G401.6 (cell line): ENCODE data around the gene RAD51D.
"Not testable (repeated sequence)": the region's sequence is repeated elsewhere in the genome, so short reads cannot be mapped to it uniquely, and the experiment has no call there.

ENCODE experiments used
- FAIRE-seq: peaks from 2 replicates; lab custom pipeline; 2012; peaks lifted over from hg19 to GRCh38; lab: Jason Lieb, UNC

RAD51D gene

GRCh38 chr17:35119370-35120165 is at the start of gene RAD51D:
RAD51D (minus strand) TSS chr17:35119860; CDS start chr17:35119613, 247 bp downstream.
- FAIRE-seq: no peak

DNA sequence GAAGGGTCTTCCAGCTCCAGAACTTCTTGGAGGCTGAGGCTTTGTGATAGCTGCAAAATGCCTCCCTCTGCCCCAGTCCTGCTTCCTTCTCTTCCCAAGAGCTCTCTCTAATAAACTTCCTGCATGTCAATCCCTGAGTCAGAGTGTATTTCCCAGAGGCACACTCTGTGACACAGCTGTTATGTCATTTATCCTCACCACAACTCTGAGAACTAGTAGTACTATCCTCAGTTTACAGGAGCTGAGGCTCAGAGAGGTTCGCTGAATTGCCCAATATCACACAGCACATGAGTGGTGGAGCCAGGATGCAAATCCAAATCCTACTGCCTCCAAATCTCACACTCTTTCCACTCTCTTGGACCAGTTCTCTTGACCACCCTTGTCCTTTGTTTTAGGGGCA is 48.0 kb upstream of the RAD51D start:
- no peak for FAIRE-seq

- FAIRE-seq: no peak
Measured at GRCh38 chr17:35167046-35167445, 47.4 kb upstream of the RAD51D start.

DNA sequence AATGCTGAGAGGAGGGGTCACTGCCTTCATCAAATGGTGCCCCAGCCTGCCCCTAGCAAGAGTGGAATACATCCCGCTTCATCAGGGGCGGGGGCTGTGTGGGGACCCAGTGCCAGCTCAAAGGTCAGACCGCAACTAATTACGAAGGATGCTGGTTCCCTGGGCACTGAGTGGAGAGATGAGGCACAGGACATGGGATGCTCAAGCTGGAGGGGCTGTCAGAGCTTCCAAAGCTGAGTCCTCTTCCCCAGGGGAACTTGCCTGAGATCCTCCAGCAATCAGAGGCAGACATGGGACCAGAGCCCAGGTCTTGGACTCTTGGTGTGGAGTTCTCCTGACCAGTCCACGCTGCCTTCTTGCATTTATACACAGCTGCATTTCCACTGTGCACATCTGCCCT is 46.9 kb upstream of the RAD51D start:
- FAIRE-seq: no peak

- FAIRE-seq: no peak
Measured at GRCh38 chr17:35164716-35165115, 45.1 kb upstream of the RAD51D start.

GRCh38 chr17:35163886-35164285 is 44.2 kb upstream of the RAD51D start:
- FAIRE-seq: no peak

- FAIRE-seq: no peak
Measured at GRCh38 chr17:35162755-35163154, 43.1 kb upstream of the RAD51D start.

DNA sequence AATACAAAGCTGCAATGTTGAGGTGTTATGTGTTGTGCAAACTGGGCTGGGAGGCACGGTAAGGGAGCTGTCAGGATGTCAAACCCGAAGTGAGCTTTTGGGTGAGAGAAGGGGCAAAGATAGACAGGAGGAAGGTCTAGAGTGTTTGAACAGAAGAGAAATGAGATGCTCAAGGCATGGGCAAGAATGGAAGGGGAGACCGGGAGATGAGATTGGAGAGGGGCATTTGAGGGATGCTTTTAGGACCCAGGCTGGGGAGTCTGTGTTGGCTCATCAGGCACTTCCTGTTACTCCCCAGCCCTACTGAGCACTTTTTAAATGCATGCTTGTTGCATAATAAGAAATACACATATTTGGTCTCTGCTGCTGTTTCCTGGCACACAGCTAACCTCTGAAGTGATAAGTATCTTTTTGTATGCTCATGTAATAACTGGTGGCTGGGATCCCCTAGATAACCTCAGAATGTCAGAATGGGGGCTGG is 41.7 kb upstream of the RAD51D start:
- FAIRE-seq: no peak

DNA sequence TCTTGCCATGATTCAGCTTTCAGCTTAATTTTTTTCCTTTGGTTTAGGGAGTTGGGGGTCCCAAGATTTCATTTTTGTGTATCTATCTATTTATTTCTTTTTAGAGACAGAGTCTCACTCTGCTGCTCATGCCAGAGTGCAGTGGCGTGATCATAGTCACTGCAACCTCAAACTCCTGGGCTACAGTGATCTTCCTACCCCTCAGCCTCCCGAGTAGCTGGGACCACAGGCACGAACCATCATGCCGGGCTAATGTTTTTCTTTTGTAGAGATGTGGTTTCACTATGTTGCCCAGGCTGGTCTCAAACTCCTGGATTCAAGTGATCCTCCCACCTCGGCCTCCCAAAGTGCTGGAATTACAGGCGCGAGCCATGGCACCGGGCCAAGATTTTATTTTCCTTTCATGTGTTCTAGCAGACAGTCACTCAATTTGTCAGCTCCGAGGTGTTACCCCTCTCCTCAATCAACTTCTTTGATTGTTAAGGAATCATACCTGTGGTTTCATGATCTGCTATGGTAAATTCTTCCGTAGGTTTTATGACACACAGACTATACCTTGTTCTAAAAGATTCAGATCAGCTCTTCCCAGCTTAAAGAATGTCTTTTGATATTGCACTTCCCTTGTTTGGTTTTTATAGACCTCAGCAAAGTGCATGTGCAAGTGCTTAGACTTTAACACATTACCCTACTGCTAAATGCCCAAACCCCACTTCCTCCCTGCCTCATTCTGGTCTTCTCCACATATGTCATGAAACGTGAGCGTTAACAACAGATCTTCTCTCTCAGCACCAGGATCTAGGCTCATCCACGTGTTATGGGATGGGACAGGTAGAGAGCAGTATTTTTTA is 40.9 kb upstream of the RAD51D start:
- no peak for FAIRE-seq

DNA sequence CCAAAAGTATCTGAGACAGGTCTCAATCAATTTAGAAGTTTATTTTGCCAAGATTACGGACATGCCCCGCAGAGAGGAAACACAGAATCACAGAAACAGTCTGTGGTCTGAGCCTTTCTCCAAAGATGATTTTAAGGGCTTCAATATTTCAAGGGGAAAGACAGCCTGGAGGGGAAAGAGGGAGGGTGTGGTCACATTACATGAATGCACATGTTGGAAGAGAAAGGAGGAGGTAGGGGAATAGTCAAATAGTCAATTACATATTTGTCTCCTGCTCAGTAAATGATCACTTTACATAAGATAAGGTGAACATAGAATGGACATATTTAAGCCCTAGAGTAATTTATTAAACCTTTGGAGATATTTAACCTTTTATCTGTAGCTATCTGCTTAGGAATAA is 40.3 kb upstream of the RAD51D start:
- no peak for FAIRE-seq

GRCh38 chr17:35155246-35155645 is 35.6 kb upstream of the RAD51D start:
- FAIRE-seq: no peak

DNA sequence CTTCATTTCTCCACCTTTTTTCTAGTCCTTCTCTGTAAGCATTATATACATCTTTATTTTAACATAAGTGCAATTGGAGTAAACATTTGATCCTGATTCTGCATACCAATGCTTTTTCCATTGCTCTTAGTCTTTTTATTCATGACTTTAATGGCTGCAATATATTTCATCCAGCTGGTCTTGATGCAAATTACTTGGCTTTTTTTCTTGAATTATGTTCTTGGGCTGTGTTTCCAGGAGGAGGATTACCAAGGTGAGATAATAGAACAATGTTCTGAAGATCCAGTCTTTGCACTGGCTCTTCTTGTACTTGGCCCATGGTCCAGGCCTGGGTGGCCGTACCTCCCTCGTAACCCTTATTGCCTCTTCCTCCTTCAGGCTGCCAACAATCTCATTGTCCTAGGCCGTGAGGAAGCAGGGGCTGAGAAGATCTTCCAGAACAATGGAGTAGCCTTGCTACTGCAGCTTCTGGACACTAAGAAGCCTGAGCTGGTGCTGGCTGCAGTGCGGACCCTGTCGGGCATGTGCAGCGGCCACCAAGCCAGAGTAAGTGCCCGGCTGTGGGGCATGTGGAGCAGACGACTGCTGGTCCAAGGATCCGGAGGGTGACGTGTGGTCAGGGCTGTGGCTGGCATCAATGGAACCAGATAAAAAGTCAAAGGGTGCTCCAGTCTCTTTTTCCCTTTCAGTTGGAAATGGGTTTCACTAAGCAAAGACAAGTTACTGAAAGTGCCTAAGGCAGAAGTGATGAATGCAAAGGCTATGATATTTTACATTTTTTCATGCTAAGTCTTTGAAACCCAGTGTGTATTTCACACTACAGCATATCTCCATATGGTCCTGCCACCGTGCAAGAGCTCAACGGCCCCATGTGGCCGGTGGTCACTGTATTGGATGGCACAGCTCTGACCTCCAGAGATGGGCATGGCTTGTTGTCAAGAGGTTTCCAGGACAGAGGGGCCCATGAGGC is 34.8 kb upstream of the RAD51D start:
- no peak for FAIRE-seq

DNA sequence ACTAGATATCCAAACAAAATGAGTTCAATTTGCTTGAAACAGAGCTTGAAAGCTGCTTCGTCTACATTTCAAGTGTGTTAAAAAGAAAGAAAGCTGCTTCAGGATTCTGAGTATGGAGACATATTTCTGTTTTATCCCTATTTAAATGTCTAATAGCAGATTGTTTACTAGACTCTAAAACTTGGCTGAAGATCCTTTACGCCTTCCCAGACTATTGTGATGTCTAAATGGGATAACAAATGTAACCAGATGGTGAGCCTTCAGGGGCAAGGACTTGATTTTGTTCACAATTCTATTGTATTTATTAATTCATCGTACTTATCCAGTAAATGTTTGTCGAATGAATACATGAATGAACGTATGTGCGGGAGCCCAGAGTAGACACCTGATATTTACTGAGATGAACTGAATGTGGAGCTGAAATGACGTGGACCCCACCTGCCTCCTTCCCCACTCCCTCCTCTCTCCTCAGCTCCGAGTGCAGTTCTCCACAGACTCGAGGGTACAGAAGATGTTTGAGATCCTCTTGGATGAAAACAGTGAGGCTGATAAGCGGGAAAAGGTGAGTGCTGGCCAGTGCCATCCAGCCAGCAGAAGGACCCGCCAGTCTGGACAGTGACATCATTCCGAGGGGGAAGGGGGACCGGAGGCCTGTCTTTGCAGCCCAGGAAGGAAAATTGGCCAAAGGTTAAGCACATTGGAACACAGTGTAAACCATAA is 32.9 kb upstream of the RAD51D start:
- FAIRE-seq: no peak

DNA sequence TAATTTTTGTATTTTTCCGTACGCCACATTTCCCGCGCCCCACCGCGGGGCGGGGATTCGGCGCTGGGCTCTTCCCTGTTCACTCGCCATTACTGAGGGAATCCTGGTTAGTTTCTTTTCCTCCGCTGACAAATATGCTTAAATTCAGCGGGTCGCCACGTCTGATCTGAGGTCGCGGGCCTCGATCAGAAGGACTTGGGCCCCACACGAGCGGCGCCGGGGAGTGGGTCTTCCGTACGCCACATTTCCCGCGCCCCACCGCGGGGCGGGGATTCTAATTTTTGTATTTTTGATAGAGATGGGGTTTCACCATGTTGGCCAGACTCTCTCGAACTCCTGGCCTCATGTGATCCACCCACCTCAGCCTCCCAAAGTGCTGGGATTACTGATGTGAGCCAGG is 31.4 kb upstream of the RAD51D start:
- FAIRE-seq: not testable (repeated sequence)

DNA sequence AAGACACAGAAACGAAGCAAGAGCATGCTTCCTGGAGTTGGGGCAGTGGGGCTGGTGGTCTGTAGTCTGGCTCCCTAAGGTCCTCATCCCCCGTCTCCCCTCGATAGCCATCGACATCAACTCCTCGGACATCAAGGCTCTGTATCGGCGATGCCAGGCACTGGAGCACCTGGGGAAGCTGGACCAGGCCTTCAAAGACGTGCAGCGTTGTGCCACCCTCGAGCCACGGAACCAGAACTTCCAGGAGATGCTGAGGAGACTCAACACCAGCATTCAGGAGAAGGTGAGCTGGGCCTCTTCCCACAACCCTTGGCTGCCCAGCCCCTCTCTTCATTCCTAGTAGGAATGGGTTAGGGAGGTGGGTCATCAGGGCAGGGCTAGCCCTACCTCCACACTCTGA is 30.3 kb upstream of the RAD51D start:
- no peak for FAIRE-seq

DNA sequence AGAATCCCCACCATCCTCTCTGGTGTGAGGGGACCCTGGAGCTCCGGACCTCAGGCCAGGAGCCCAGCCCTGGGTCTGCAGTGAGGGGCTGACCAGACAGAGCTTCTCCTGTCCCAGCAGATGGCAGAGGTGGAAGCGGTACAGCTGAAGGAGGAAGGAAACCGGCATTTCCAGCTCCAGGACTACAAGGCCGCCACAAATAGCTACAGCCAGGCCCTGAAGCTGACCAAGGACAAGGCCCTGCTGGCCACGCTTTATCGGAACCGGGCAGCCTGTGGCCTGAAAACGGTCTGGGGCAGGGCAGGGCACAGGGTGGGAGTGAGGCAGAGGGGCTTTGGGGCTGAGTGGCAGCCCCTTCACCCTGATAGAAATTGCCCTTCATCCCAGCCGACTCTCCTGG is 28.5 kb upstream of the RAD51D start:
- no peak for FAIRE-seq

DNA sequence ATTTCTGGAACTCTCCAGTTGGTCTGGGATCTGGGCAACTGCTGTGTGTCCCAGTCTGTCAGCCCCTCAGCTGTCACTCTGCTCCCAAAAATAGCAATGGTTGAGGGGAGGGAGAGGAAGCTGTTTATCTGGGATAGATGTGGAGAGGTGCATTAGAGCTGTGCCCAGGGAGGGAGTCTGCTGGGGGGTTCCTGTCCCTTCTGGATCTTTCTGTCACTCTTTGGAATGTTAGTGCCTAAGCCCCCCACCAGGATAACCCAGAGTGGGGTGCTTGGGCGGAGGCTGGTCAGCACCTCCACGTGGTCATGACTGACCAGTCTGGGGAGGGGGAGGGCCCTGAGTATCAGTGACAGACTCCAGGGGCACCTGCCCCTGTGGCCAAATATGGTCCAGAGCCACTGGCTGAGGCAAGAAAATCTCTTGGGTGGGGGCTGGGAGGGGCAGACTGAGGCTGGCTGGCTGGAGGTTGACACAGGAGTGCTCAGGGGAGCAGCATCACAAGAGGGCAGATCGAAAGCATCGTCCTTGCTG is 27.8 kb upstream of the RAD51D start, which contains the start of gene UNC45B:
UNC45B (plus strand) TSS at position 443 of the 531 bp plus-strand sequence. CDS start 447 bp downstream, outside the sequence.
- no peak for FAIRE-seq

DNA sequence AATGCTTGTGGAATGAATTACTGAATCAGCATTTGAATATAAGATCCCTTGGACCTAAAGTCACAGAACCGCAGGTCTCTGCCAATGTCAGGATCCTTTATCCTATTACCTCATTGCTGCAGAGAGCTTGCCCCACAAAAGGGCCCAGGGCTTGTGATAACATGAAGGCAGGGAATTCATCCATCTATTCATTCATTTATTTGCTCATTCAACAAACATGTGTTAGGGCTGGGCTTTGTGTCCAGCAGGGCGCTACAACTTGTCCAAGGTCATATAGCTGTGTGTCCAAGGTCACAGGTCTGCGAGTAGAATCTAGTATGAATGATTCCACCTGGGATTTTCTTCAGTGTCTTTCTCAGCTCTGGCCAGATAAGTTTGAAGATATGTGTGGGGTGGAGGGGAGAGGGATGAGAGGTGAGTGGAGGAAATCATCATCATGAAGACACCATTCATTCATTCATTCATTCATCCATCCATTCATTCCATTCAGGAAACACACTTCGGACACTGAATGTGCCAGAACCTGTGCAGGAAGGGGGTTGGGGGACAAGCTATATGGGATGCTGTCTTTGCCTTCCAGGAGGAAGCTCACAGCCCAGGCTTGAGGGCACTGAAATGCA is 26.7 kb upstream of the RAD51D start:
- FAIRE-seq: no peak

- FAIRE-seq: no peak
Measured at GRCh38 chr17:35144840-35145239, 25.2 kb upstream of the RAD51D start.

- no peak for FAIRE-seq
Measured at GRCh38 chr17:35142467-35142796, 22.8 kb upstream of the RAD51D start.
